GM19328 (cell line): Measurements from ENCODE around the gene RCE1.

Experiments used
- ATAC-seq: cut with Tn5 transposase; IDR thresholded peaks from one replicate; pipeline ENCODE4 v1.9.1; 2021; ENCODE audit warnings: mild to moderate bottlenecking, moderate library complexity; ENCODE audit not compliant: unreplicated experiment

The RCE1 gene

GRCh38 chr11:66884443-66884842, 41.2 kb downstream of the RCE1 start:
- ATAC-seq, result no peak

GRCh38 chr11:66885469-66885868, 42.2 kb downstream of the RCE1 start:
- no peak for ATAC-seq

GRCh38 chr11:66885950-66886440, 42.8 kb downstream of the RCE1 start:
- ATAC-seq, result no peak

- no peak for ATAC-seq
Measured at GRCh38 chr11:66886671-66887221, 43.5 kb downstream of the RCE1 start.

GRCh38 chr11:66887526-66887925, 44.3 kb downstream of the RCE1 start:
- no peak for ATAC-seq

- ATAC-seq, result no peak
Measured at GRCh38 chr11:66888282-66888681, 45.0 kb downstream of the RCE1 start.

GRCh38 chr11:66889960-66890359, 46.7 kb downstream of the RCE1 start:
- no peak for ATAC-seq

GRCh38 chr11:66891851-66892660, 48.8 kb downstream of the RCE1 start:
- ATAC-seq, result peak; percentile 75

GRCh38 chr11:66892911-66893310, 49.7 kb downstream of the RCE1 start:
- ATAC-seq, result no peak

- no peak for ATAC-seq
Measured at GRCh38 chr11:66894141-66894540, 50.9 kb downstream of the RCE1 start.
